GM18526 (cell line): ENCODE measurements around the gene SIRT2.

ENCODE experiments used
- POLR2A ChIP-seq: IDR thresholded peaks from 3 replicates; pipeline ENCODE4 v1.6.1; 2011; ENCODE audit not compliant: insufficient read length; ENCODE audit errors: extremely low read depth

Gene SIRT2

GRCh38 chr19:38889803-38890202 lies 9.6 kb downstream of the SIRT2 start:
- TF ChIP-seq POLR2A = no peak

DNA sequence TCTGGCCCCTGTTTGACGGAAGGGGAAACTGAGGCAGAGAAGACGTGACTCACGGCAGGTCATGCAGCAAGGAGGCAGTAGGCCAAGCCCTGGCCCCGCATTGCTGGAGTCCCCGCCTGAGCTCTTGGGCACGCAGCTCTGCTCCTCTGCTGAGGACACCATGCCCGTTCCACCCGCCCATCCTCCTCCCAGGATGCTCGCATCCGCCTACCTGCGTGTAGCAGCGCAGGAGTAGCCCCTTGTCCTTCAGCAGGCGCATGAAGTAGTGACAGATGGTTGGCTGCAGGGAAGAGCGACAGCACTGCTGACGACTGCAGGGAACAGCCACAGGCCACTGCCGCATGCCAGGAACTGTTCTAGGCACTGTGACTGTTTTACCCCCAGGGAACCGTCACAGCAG lies 10.5 kb downstream of the SIRT2 start:
- no peak for TF ChIP-seq POLR2A

- no peak for TF ChIP-seq POLR2A
Measured at GRCh38 chr19:38883286-38883685, 16.1 kb downstream of the SIRT2 start.

GRCh38 chr19:38880882-38881609 lies 18.4 kb downstream of the SIRT2 start:
- TF ChIP-seq POLR2A = no peak

GRCh38 chr19:38880076-38880881 lies 19.1 kb downstream of the SIRT2 start:
- no peak for TF ChIP-seq POLR2A

GRCh38 chr19:38879400-38879751 lies 20.0 kb downstream of the SIRT2 start:
- no peak for TF ChIP-seq POLR2A

DNA sequence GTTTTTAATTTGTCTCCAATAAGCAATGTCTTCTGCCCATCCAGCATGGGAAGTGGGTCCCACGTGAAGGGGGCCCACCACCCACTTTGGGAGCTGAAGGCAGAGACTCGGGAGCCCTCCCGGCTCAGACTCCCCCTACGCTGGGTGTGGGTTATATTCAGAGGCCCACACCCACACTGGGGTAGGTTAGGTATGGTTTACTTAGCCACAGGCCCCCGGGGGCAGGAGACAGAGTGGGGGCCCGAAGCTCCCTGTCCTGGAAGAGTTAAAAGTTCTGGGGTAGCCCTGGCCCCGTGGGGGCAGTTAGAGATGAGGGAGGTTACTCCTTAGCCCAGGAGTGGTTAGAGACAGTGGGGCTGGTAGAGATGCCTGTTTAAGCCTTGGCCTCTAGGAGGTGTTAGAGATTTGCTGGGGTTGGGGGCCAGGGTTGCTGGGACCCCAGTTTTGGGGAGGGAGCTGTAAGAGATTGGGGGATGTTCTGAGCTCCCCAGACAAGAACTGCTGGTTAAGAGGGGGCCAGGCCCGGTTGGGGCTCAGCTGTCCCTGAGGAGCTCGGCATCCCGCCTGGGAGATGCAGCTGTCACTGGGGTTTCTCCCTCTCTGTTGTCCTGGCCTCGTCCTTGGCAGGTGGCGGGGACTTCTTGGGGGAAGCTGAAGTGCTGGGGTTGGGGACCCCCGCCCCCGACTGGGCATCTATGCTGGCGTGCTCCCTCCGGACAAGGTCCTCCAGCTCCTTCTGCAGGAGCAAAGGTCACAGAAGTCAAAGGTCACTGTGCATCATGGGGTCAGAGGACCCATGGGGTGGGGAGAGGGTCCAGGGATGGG lies 20.6 kb downstream of the SIRT2 start:
- TF ChIP-seq POLR2A = no peak

GRCh38 chr19:38877781-38878574 lies 21.4 kb downstream of the SIRT2 start, which contains the start of gene RINL:
TSS of gene RINL (minus strand) at chr19:38878275. CDS start at chr19:38876742, 1,533 bp downstream.
- TF ChIP-seq POLR2A = peak; percentile 75

GRCh38 chr19:38875656-38876395 lies 23.6 kb downstream of the SIRT2 start:
- TF ChIP-seq POLR2A = no peak

DNA sequence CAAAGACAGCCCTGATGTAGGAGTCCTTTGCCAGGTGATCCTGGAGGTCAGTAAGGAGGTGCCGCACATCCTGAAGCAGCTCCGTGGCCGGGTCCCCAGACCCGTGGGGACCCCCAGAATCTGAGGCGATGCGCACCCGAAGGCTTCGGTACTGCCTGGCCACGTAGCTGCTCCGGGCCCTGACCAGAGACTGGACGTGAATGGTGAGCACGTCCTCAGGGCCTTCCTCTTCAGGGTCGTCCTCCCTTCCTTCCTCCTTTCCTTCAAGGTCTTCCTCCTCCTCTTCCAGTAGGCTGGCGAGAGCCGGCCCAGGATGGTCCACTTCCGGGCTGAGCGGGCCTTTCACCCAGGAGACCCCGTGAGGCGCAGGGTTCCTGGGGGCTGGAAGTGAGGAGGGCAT lies 28.8 kb downstream of the SIRT2 start:
- no peak for TF ChIP-seq POLR2A

DNA sequence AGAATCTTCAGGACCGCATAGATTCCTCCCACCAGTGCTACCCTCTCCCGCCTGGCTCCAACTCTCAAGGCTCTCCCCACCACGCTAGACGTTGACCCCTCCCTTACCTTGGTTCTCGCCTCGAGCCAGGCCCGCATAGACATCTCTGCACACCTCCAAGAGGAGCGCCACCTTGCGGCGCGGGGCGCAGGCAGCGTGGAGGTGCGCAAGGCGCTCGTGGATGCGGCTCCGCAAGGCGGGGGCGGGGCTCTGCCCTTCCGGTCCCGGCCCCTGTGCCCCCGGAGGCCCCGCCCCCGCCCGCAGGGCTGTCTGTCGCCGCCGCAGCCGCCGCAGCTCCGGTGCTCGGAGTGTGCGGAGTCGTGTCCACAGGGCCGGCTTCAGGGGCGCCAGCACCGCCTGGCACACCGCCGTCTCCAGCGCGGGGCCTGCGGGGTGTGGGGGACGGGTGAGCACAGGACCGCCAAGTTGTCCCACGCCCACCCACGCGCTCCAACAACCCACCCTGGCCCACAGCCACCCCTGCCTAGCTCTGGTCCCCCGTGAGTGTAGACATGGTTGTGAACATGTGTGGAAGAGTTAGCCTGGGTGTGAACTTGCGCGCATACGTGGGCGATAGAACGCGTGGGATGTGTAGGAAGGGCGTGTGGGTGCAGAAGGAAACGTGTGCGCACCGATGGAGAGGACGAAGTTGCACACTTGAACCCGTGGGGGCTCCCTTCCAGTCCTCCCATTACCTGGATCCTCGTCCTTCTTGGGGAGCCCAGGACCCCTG lies 29.4 kb downstream of the SIRT2 start:
- TF ChIP-seq POLR2A = no peak

DNA sequence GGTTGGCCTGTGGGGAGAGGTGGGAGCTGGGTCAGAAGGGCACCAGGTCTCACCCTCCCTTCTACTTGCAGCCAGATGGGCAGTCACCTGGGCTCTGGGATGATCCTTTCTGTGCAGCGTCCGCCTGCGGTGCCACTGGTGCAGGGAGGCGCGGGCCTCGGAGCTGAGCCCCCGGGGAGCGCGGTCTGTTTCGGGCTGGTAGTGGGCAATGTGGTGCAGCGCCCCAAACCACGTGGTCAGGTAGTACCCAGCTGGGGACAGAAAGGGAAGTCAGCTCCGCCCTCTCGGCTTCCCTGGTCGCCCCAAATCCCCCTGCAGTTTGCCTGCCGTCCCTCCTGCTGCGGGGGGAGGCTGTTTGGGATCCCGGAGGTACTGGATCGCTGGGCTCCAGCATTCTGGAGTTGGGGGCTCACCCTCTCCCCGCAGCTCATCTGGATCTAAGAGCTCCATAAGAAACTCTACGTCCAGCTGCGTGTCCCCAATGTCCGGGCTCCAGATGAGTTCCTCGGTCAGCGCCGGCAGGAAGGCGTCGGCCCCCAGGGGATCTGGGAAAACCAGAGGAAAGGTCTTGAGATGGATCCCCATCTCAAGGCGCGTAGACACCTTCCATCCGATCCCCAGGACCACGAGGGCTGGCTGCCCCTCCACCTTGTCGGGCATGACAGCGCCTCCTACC lies 30.1 kb downstream of the SIRT2 start:
- no peak for TF ChIP-seq POLR2A

DNA sequence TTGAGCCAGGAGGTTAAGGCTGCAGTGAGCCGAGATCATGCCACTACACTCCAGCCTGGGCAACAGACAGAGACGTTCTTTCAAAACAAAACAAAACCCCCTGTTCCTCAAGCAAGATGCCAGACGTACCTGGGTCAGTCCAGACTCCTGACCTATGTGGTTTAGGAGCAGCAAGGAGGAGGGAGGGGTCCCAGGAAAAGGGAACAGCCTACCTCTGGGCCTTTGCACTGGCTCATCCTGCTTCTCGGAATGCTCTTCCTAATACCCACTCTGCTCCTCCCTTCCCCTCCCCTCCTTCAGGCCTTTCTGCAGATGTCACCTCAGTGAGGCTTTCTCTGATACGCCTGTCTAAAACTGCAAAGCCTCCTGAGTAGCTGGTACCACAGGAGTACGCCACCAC lies 30.9 kb downstream of the SIRT2 start:
- TF ChIP-seq POLR2A = no peak
